Measurements from ENCODE around the gene SUCO.

DNA sequence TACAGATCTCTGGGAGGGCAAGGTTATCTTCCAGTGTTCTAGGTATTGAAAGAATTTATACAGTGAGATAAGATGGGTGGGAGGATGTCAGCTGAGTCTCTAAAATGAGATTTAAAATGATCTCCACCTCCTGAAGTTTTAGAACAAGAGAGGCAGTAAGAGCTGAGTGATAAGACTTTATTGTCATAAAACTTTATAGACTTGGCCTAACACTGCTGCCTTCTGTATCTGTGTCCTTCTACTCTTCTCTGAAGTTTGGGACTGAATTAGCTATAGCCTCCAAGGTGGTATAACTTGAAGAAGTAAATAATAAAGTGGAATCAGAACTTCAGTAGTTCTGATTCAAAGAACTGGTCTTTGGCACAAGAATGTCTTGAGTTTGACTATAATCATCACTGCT, 48.3 kb downstream of the SUCO start:
- TF ChIP-seq, protein P1, sequence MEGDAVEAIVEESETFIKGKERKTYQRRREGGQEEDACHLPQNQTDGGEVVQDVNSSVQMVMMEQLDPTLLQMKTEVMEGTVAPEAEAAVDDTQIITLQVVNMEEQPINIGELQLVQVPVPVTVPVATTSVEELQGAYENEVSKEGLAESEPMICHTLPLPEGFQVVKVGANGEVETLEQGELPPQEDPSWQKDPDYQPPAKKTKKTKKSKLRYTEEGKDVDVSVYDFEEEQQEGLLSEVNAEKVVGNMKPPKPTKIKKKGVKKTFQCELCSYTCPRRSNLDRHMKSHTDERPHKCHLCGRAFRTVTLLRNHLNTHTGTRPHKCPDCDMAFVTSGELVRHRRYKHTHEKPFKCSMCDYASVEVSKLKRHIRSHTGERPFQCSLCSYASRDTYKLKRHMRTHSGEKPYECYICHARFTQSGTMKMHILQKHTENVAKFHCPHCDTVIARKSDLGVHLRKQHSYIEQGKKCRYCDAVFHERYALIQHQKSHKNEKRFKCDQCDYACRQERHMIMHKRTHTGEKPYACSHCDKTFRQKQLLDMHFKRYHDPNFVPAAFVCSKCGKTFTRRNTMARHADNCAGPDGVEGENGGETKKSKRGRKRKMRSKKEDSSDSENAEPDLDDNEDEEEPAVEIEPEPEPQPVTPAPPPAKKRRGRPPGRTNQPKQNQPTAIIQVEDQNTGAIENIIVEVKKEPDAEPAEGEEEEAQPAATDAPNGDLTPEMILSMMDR (IDR thresholded peaks at IDR 0.05; ENCODE audit: extremely low read depth in 1 of 2, insufficient read depth in 1 of 2, low read depth in 1 of 2, low read length in 2 of 2) = no peak
- no peak for TF ChIP-seq FOS (IDR thresholded peaks at IDR 0.05; ENCODE audit: borderline replicate concordance, insufficient read depth, low read length)
- no peak for TF ChIP-seq POLR2AphosphoS5 (IDR thresholded peaks at IDR 0.05; ENCODE audit: insufficient read depth, low read depth, low read length)
- TF ChIP-seq, protein P2, sequence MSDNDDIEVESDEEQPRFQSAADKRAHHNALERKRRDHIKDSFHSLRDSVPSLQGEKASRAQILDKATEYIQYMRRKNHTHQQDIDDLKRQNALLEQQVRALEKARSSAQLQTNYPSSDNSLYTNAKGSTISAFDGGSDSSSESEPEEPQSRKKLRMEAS (IDR thresholded peaks at IDR 0.05; ENCODE audit: insufficient read depth, insufficient read length) = no peak
- TF ChIP-seq POLR2A (IDR thresholded peaks at IDR 0.05; ENCODE audit: low read depth, low read length) = no peak
- no peak for TF ChIP-seq EZH2 (IDR thresholded peaks at IDR 0.05; ENCODE audit: borderline replicate concordance, low read depth, low read length, severe bottlenecking)
- TF ChIP-seq MYC (IDR thresholded peaks at IDR 0.05; ENCODE audit: low read depth, low read length) = no peak
- TF ChIP-seq JUN (IDR thresholded peaks at IDR 0.05; ENCODE audit: borderline replicate concordance, insufficient read depth, insufficient read length, low read depth) = no peak
- TF ChIP-seq GATA2 (IDR thresholded peaks at IDR 0.05; ENCODE audit: insufficient read depth, insufficient read length, low read depth, low read length) = no peak
